Ecto neural progenitor cell (in vitro differentiated cells): ENCODE measurements around the gene ARL3.

Source experiments
- DNase-seq: peaks from one replicate; pipeline ENCODE4 v3.0.0-alpha.2; 2018; ENCODE audit warnings: low spot score

The ARL3 gene

DNA sequence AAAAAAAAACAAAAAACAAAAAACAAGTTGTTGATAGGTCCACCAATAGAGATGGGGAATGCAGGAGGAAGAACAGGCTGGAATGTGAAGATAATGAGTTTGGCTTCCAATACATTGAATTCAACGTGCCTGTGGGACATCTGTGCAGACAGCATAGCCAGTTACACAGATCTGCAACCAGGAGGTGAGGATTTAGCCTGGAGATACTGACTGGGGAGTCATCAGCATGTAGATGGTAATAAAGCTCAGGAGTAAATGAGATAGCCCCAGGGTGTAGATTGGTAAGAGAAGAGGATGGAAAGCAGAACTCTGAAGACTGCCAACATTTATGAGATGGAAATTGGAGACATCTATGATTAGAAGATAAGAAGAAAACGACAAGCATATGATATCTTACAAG lies 74.7 kb downstream of the ARL3 start:
- DNase-seq, result no peak

DNA sequence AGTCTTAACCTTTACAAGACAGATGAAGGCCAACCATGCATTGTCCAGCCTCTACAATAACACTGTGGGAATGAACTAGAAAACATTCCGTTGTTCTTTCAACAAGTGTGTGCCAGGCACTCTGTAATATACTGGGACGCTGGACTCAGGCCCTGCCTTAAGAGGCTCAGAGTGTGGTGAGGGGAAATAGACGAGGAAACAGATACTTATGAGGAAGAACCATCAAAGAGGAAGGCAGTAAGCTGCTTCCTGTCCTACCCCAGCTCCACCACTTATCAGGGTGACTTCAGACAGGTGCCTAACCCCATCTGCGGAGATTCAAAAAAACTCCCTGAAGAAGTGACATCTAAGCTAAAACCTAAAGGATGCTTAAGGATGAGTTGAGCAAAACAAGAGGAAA lies 78.8 kb downstream of the ARL3 start:
- no peak for DNase-seq

- DNase-seq, result no peak
Measured at GRCh38 chr10:102634686-102635085, 79.5 kb downstream of the ARL3 start.

DNA sequence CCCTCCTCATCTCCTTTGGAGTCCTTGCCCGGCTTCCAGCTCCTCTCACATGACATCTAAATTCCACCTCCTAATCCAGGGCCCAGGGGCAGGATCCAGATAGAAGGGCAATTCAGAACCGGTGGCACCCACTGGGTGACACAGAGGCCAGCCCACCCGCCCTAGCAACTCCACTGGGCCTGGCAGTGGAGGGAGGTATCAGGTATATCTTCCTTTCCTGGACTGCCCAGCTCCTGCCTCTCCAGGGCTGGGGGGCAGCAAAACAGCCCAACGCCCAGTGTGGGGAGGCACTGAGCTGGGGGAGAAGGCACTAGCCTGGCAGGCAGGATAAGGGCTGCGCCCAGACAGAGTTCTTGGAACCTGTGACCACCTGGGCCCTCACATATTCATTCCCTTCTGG lies 80.3 kb downstream of the ARL3 start:
- no peak for DNase-seq

DNA sequence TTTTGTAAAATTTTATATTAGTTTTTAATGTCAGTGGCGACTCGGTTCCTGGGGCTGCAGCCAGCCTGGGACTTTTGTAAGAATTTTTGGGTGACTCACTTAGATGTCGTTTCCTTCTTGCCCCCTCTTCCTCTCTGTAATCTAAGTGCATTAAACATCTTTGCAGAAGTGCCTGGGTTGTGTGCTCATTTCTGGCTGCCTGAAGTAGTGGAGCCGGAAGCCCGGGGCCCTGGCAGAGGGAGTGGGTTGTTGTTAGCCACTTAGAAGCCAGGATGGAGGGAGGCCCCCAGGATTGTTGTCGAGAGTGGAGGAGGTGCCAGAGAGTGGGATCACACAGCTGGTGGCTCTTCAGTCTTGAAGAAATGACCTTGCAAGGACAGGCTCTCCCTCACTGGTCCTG lies 80.9 kb downstream of the ARL3 start:
- DNase-seq, result no peak

GRCh38 chr10:102632394-102633111 lies 81.6 kb downstream of the ARL3 start:
- no peak for DNase-seq

- no peak for DNase-seq
Measured at GRCh38 chr10:102631525-102632393, 82.4 kb downstream of the ARL3 start.

DNA sequence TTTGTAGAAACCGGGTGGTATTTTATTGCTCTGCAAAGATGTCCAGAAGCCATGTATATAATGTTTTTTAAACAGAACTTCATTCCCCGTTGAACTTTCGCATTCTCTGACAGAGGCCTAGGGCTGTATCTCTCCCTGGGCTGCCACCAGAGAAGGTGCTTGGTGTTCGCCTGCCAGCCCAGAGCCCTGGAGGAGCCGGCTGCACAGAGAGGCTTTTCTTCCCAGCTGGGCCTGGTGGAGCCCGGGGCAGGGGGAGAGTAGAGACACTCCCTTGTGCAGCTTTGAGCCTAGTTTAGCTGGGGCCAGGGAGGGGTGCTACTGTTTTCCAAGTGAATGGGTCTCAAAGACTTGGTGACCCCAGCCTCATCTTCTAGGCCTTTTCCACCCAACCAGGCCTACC lies 83.5 kb downstream of the ARL3 start:
- DNase-seq, result no peak

- DNase-seq, result peak; percentile 75
Measured at GRCh38 chr10:102629661-102630614, 84.3 kb downstream of the ARL3 start.

- DNase-seq, result peak; percentile 47
Measured at GRCh38 chr10:102628451-102628911, 85.7 kb downstream of the ARL3 start.

GRCh38 chr10:102627736-102628293 lies 86.4 kb downstream of the ARL3 start:
- peak; percentile 84 for DNase-seq

GRCh38 chr10:102627291-102627735 lies 86.9 kb downstream of the ARL3 start:
- DNase-seq, result no peak

DNA sequence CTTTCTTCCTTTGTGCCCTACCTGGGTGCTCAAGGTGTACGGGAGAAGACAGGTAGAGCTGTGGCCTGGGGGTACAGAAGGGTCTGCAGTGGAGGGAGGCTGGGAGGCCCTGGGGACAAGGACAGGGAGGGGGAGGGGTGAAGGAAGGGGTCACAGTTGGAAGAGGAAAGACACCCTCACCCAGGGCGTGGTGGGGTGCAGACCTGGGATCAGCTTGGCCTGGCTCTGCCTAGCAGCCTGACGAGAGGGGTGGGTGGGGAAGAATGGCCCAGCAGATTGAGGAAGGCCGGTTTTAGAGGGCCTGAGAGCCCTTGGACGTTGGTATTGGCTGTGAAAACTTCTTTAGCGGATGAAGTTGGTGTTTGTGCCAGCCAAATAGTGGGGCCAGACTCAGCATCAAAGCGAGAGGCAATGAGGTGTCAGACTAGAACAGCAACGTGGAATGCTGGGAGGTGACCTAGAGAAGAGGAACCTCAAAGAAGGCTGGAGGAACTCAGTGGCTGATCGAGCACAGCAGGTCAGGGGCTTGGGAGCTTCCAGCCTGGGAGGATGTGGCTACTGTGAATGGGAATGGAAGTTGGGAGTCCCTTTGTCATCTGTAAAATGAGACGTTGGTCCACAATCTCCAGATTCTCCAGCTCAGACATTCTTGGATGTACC lies 88.0 kb downstream of the ARL3 start:
- DNase-seq, result no peak

DNA sequence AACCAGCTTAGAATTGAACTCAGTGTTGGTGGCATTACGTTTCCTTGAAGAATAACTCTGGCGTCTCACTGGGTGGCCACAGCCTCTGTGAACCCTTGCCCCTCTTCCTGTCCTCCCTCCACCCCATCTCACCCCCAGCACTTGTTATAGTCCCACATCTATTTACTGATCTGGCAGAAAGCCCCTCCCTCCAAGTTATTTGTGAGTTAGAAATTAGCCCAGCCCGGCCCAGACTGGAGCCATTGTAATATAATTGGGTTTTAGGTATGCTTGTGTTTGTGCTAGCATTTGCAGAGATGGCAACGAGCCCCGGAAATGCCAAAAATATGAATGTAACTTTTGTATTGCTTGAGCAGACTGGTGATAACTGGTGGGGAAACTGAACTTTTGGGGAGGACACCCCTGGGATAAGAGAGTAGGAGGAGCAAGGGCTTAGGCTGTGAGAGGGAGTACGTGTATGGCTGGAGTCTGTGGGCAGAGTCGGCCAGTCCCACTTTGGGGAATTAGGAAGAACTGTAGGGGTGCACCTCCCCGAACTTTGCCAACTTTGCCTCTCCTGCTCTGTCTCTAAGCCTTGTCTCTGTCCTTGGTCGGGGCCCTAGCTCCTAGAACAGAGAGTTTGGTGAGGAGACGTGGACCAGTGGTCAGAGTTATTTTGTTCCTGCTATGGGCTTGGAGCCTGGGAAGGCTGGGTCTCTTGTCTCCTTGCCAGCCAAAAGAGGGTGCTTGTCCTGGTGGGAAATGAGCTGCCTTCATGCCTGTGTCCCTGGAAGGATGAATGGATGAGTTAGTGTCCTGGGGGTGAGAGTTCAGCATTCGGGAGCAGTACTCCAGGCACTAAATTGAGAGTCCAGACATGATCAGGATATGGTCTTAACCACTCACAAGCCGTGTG lies 89.2 kb downstream of the ARL3 start:
- DNase-seq, result no peak

DNA sequence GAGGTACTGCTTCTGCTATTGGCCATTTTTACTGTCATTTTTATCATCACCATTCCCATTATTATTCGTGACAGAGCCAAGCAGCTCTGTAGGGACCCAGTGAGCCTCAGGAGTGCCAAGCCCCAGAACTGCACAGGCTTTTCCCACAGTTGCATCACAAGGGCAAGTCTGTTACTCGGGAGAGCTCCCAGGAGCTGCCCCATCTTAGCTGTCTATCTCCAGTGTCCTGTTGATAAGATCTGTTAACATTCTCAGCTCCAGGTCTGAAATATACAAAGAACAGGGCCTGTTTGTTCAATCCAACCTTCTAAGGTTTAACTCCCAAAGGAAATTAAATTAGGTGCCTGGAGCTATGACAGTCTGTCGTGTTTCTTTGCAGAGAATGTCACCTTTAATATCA lies 90.1 kb downstream of the ARL3 start:
- no peak for DNase-seq
